Esophagus muscularis mucosa (tissue), 4 donors: ENCODE measurements around the gene TBPL2. TPM values are rescaled to one million over a fixed set of nuclear protein-coding genes. Genes with fewer than 3 reads are reported as not detected.

Source experiments
- DNase-seq: peaks from one replicate; pipeline ENCODE4 v3.0.0-alpha.2; 2017; ENCODE audit errors: extremely low spot score
- H3K27ac ChIP-seq, 4 donors: fragments of 200-600 bp; sonication (generic); replicated peaks in 1 of 4; 1 replicate in 3 of 4; 2 replicates in 1 of 4; pipeline ENCODE4 v1.5.1; 2016 to 2019; ENCODE audit warnings: mild to moderate bottlenecking in 1 of 4
- H3K27me3 ChIP-seq, 4 donors: fragments of 200-600 bp; sonication (generic); one replicate each; pipeline versions ENCODE4 v1.5.1 to v1.6.0; 2016 to 2019
- H3K36me3 ChIP-seq, 4 donors: fragments of 200-600 bp; sonication (generic); one replicate each; pipeline ENCODE4 v1.5.1; 2016 to 2019
- H3K4me1 ChIP-seq, 4 donors: fragments of 200-600 bp; sonication (generic); one replicate each; pipeline ENCODE4 v1.5.1; 2016 to 2019
- H3K4me3 ChIP-seq, 4 donors: fragments of 200-600 bp; sonication (generic); 1 replicate in 2 of 4; 2 replicates in 2 of 4; pipeline ENCODE4 v1.5.1; 2016 to 2019; ENCODE audit warnings: mild to moderate bottlenecking in 4 of 4, moderate library complexity in 1 of 4
- H3K9me3 ChIP-seq, 4 donors: fragments of 200-600 bp; sonication (generic); 1 replicate in 3 of 4; 2 replicates in 1 of 4; pipeline ENCODE4 v1.5.1; 2016 to 2019
- CTCF ChIP-seq, 3 experiments: fragments of 200-600 bp in 2 of 3; fragments of 450-650 bp in 1 of 3; sonication (generic) in 2 of 3; IDR thresholded peaks; one replicate each; pipeline ENCODE4 v1.5.1; 2017 to 2019; ENCODE audit warnings: antibody characterized with exemption in 3 of 3, mild to moderate bottlenecking in 2 of 3, moderate library complexity in 1 of 3
- EP300 ChIP-seq: sonication (generic); formaldehyde crosslinking; IDR thresholded peaks from one replicate; pipeline ENCODE4 v1.6.1; 2017; ENCODE audit warnings: antibody characterized with exemption
- POLR2A ChIP-seq: fragments of 450-650 bp; IDR thresholded peaks from one replicate; pipeline ENCODE4 v1.6.1; 2017; ENCODE audit warnings: antibody characterized with exemption, moderate library complexity, mild to moderate bottlenecking, low read depth
- POLR2AphosphoS5 ChIP-seq, 2 donors: sonication (generic); formaldehyde crosslinking; IDR thresholded peaks; one replicate each; pipeline ENCODE4 v1.6.1; 2017; ENCODE audit warnings: antibody characterized with exemption in 2 of 2
- WGBS: methylation state at CpG from one replicate; pipeline ENCODE4 v1.1.5; 2018; 5-methylcytosine and 5-hydroxymethylcytosine counted together
- intact Hi-C: fragments of 100-400 bp; cut with DNase I; formaldehyde crosslinking; loops from one replicate; pipeline ENCODE4 v1.15.1; 2023
- total RNA-seq, 4 donors: library from RNA; depleted of rRNA; stranded (reverse); fragments of >200 nt; gene quantifications; one replicate each; pipeline versions ENCODE4 v1.1.0 to v1.2.1, GENCODE V29; 2016

Gene TBPL2
- total RNA-seq, 4 donors from 2014 or later = not detected

DNA sequence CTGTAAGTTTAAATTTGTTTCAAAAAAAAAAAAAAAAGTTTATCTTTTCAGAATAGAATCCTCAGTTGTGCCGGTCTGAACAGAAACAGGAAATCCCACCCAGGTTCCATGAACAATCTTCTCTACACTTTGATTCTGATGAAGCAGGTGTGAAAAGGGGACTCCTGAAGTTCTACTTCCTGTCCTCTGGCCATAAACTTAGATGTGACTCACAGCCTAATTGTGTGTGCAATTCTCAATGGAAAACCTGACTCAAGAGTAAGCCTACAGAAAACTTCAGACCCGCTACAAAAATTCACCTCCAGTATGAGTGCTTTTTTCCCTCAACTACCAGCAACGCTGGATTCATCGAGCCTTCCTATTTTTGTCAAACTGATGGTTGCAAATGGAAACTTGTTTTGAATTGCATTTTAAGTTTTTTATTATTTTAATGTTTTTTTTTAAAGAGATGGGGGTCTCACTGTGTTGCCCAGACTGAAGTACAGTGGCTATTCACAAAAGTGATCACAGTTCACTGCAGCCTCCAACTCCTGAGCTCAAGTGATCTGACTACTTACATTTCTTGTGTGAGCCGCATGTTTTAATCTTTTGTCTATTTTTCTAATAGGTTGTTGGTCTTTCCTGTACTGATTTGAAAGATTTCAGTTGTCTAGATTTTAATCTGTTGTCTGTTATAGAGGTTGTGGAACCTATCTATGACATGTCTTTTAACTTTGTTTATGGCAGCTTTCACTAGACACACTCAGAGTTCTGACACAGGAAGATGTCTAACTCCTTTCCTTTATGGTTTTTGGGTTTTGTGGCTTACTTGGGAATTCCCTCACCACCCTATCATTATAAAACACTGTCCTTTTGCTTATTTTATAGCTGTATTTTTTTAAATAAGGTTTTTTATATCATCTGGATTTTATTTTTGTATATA is 66.4 kb downstream of the TBPL2 start:
- Histone ChIP-seq H3K27ac (no peak overlapping the region), H3K9me3 (no peaks in the 10 kb centered on the region), H3K27me3 (no peaks in the 10 kb centered on the region), H3K36me3 (peaks cover 20 to 94% (median 54%) of the 10 kb centered on the region in 4 donors), H3K4me1 (no peaks in the 10 kb centered on the region), H3K4me3 (no peak overlapping the region)
- no peak for TF ChIP-seq EP300
- no peak for TF ChIP-seq POLR2AphosphoS5 (IDR thresholded peaks at IDR 0.05)
- no peak for TF ChIP-seq POLR2A
- no peak for TF ChIP-seq CTCF (IDR thresholded peaks at IDR 0.05)
- intact Hi-C loops = no loop called here
- no peak for DNase-seq
- WGBS = 80% methylated on average over 5 of the region's 5 CpGs

DNA sequence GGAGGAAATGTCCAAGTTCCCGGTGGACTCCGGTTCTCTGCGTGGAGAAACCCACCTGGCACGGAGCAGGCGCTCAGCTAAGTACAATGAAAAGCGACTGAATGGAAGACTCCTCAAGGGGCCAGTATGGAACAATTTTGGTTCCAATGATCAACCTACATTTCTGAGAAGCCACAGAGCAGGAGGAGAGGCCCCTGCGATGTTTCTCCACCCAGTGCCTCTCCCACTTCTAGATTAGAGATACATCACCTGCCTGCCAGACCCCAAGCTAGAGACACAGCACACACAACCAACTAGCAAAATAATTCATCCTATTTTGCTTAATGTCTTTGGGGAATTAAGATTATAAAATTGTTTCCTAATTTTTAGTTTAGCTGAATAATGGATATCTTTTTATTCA is 67.6 kb downstream of the TBPL2 start:
- H3K27me3 ChIP-seq = no peaks in the 10 kb centered on the region
- no peak overlapping the region for H3K27ac ChIP-seq
- TF ChIP-seq EP300 (no peak), CTCF (IDR thresholded peaks at IDR 0.05) (no peak), POLR2AphosphoS5 (IDR thresholded peaks at IDR 0.05) (no peak), POLR2A (no peak)
- H3K4me1 ChIP-seq = no peaks in the 10 kb centered on the region
- peaks cover 22 to 94% (median 55%) of the 10 kb centered on the region in 4 donors for H3K36me3 ChIP-seq
- no peaks in the 10 kb centered on the region for H3K9me3 ChIP-seq
- no peak overlapping the region for H3K4me3 ChIP-seq
- intact Hi-C loops = no loop called here
- WGBS = 94% methylated on average over 7 of the region's 7 CpGs
- DNase-seq = no peak

DNA sequence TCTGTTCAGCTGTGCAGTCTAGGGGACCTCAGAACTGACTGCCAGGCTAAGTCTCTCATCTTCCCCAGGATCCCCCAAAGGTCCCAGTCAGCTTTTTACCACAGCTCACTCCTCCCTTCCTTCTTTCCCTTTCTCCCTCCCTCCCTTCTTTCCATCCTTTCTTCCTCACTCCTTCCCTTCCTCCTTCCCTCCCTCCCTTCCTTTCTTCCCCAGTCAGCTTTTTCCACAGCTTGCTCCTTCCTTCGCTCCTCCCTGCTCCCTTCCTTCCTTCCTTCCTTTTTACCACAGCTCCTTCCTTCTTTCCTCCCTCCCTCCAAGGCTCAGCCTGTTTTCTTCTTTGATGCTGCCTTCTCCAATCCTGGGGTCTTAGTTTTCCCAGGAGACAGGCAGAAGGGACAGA is 68.0 kb downstream of the TBPL2 start:
- no peaks in the 10 kb centered on the region for H3K27me3 ChIP-seq
- H3K27ac ChIP-seq = no peak overlapping the region
- TF ChIP-seq CTCF (IDR thresholded peaks at IDR 0.05) (no peak), POLR2A (no peak), POLR2AphosphoS5 (IDR thresholded peaks at IDR 0.05) (no peak), EP300 (no peak)
- no peaks in the 10 kb centered on the region for H3K4me1 ChIP-seq
- no peak overlapping the region for H3K4me3 ChIP-seq
- intact Hi-C loops = no loop called here
- peaks cover 20 to 94% (median 55%) of the 10 kb centered on the region in 4 donors for H3K36me3 ChIP-seq
- H3K9me3 ChIP-seq = no peaks in the 10 kb centered on the region
- DNase-seq = no peak
- 94% methylated on average over 1 of the region's 1 CpG for WGBS

GRCh38 chr14:55370883-55371455 is 69.4 kb downstream of the TBPL2 start:
- intact Hi-C loops = no loop called here
- no peak for DNase-seq
- 84% methylated on average over 11 of the region's 11 CpGs for WGBS
- no peaks in the 10 kb centered on the region for H3K9me3 ChIP-seq
- H3K4me1 ChIP-seq = no peaks in the 10 kb centered on the region
- no peaks in the 10 kb centered on the region for H3K27me3 ChIP-seq
- peaks cover 17 to 91% (median 48%) of the 10 kb centered on the region in 4 donors for H3K36me3 ChIP-seq
- H3K27ac ChIP-seq = no peak overlapping the region
- no peak overlapping the region for H3K4me3 ChIP-seq
- TF ChIP-seq POLR2A = no peak
- no peak for TF ChIP-seq POLR2AphosphoS5 (IDR thresholded peaks at IDR 0.05)
- TF ChIP-seq EP300 = no peak
- TF ChIP-seq CTCF (IDR thresholded peaks at IDR 0.05) = no peak
